ENCODE measurements around the gene GABBR2.

- TF ChIP-seq CTCF (conservative IDR thresholded peaks at IDR 0.05 in 1 of 2, IDR thresholded peaks at IDR 0.05 in 1 of 2; ENCODE audit: extremely low read depth in 1 of 2, insufficient read depth in 1 of 2, low read depth in 1 of 2, low read length in 2 of 2) (no peak), EZH2 (IDR thresholded peaks at IDR 0.05; ENCODE audit: borderline replicate concordance, low read length) (no peak)
Observed at GRCh38 chr9:98249771-98250170, 459.0 kb downstream of the GABBR2 start.

Measured in mammary epithelial cell (primary cell).